OCI-LY3 (cell line): ENCODE measurements around the gene ARVCF.

Source experiments
- H2AFZ ChIP-seq: fragments of 200-600, 300-600 bp; shearing (Covaris generic); 2 replicates; pipeline ENCODE4 v1.6.0; 2014; ENCODE audit warnings: antibody characterized with exemption, low read depth, low read length
- H3K27ac ChIP-seq: fragments of 200-600, 300-600 bp; sonication (generic); 2 replicates; pipeline ENCODE4 v1.5.1; 2014; ENCODE audit warnings: mild to moderate bottlenecking, low read length, moderate library complexity, mixed read lengths
- H3K27me3 ChIP-seq: fragments of 200-600, 300-600 bp; sonication (generic); 2 replicates; pipeline ENCODE4 v1.6.1; 2014; ENCODE audit warnings: low read depth, low read length, mixed read lengths
- H3K36me3 ChIP-seq: fragments of 200-600, 300-600 bp; sonication (generic); replicated peaks from 2 replicates; pipeline ENCODE3; 2014; ENCODE audit warnings: low read depth, low read length, mixed read lengths
- H3K4me1 ChIP-seq: fragments of 300-600, 200-600 bp; sonication (generic); 2 replicates; pipeline ENCODE4 v1.6.1; 2014; ENCODE audit warnings: low read length, mixed read lengths
- H3K4me2 ChIP-seq: fragments of 200-600, 300-600 bp; sonication (generic); 2 replicates; pipeline ENCODE4 v1.6.1; 2014; ENCODE audit warnings: low read length, mixed read lengths
- H3K4me3 ChIP-seq: fragments of 300-600, 200-600 bp; sonication (generic); 2 replicates; pipeline ENCODE4 v1.5.1; 2014; ENCODE audit warnings: antibody characterized with exemption, mild to moderate bottlenecking, low read length, moderate library complexity
- H3K79me2 ChIP-seq: fragments of 300-600, 200-600 bp; shearing (Covaris generic); 2 replicates; pipeline ENCODE4 v1.6.1; 2014; ENCODE audit warnings: mild to moderate bottlenecking, low read length, mixed read lengths
- H3K9ac ChIP-seq: fragments of 300-600, 200-600 bp; shearing (Covaris generic); 2 replicates; pipeline ENCODE4 v1.6.0; 2014; ENCODE audit warnings: mild to moderate bottlenecking, low read length, moderate library complexity
- H3K9me3 ChIP-seq: fragments of 200-600, 300-600 bp; shearing (Covaris generic); 2 replicates; pipeline ENCODE4 v1.6.1; 2014; ENCODE audit warnings: low read length, mixed read lengths; ENCODE audit not compliant: insufficient read depth
- H4K20me1 ChIP-seq: fragments of 200-600, 300-600 bp; sonication (generic); 2 replicates; pipeline ENCODE4 v1.6.1; 2016; ENCODE audit warnings: low read length, mixed read lengths; ENCODE audit not compliant: insufficient read depth
- CTCF ChIP-seq: fragments of 200-600, 300-600 bp; sonication (generic); IDR thresholded peaks from 2 replicates; pipeline ENCODE4 v1.5.1; 2014; ENCODE audit warnings: antibody characterized with exemption, low read length, low read depth
- EZH2phosphoT487 ChIP-seq: fragments of 200-600 bp; shearing (Covaris generic); IDR thresholded peaks from 2 replicates; pipeline ENCODE4 v1.6.1; 2018; ENCODE audit warnings: antibody characterized with exemption, mixed run types, low read depth

ARVCF gene

GRCh38 chr22:19961201-19961580 is 55.4 kb downstream of the ARVCF start:
- Histone ChIP-seq H3K27ac (no peak overlapping the region), H3K9me3 (no peaks in the 10 kb centered on the region), H3K4me2 (no peak overlapping the region), H2AFZ (no peak overlapping the region), H3K79me2 (no peaks in the 10 kb centered on the region), H3K27me3 (no peaks in the 10 kb centered on the region), H3K4me3 (no peak overlapping the region), H3K9ac (no peak overlapping the region), H3K4me1 (peaks cover 3% of the 10 kb centered on the region), H4K20me1 (peaks cover 11% of the 10 kb centered on the region; the same call in 1 of the 2 replicates), H3K36me3 (no peaks in the 10 kb centered on the region)
- TF ChIP-seq CTCF (no peak), EZH2phosphoT487 (no peak)

GRCh38 chr22:19960491-19961200 is 56.0 kb downstream of the ARVCF start:
- Histone ChIP-seq H3K27ac (no peak overlapping the region), H3K27me3 (no peaks in the 10 kb centered on the region), H3K9me3 (no peaks in the 10 kb centered on the region), H3K4me2 (no peak overlapping the region), H3K4me3 (no peak overlapping the region), H2AFZ (no peak overlapping the region), H3K4me1 (peaks cover 3% of the 10 kb centered on the region), H4K20me1 (peaks cover 11% of the 10 kb centered on the region; the same call in 1 of the 2 replicates), H3K79me2 (no peaks in the 10 kb centered on the region), H3K9ac (no peak overlapping the region), H3K36me3 (no peaks in the 10 kb centered on the region)
- TF ChIP-seq CTCF (no peak), EZH2phosphoT487 (no peak)

- TF ChIP-seq CTCF (no peak), EZH2phosphoT487 (no peak)
- Histone ChIP-seq H3K4me2 (no peak overlapping the region), H3K79me2 (no peaks in the 10 kb centered on the region), H3K4me3 (no peak overlapping the region), H3K9me3 (no peaks in the 10 kb centered on the region), H4K20me1 (peaks cover 11% of the 10 kb centered on the region; the same call in 1 of the 2 replicates), H3K36me3 (no peaks in the 10 kb centered on the region), H3K4me1 (peaks cover 3% of the 10 kb centered on the region), H3K9ac (no peak overlapping the region), H2AFZ (no peak overlapping the region), H3K27me3 (no peaks in the 10 kb centered on the region), H3K27ac (no peak overlapping the region)
Observed at GRCh38 chr22:19959587-19960490, 56.8 kb downstream of the ARVCF start.

DNA sequence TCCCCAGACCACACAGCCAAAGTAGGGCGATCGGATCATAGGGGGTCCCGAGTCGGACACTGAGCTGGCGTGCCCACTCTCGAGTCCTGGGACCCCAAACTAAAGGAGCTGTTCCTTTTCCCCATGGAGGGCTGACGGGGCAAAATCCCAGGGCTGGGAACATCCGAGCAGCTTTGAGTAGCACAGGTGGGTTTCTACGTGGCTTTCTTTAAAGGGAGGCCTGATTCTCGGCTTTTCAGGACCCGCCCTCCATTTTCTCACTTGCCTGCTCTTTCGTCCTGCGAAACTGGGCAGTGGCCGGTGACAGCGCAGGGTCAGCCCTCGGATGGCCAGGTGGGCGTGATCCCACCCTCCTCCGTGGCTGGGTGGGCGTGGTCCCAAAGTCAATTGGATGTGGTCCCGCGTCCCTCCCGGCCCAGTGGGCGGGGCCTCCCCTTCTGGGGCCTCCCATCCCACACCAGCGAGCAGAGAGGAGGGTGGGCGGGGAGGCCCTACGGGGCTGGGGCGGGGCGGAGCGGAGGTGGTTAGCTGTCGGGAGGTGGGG is 57.5 kb downstream of the ARVCF start:
- Histone ChIP-seq H3K36me3 (no peaks in the 10 kb centered on the region), H3K79me2 (no peaks in the 10 kb centered on the region), H3K4me3 (no peak overlapping the region), H3K9me3 (no peaks in the 10 kb centered on the region), H4K20me1 (peaks cover 14% of the 10 kb centered on the region), H3K27ac (no peak overlapping the region), H3K9ac (no peak overlapping the region), H3K4me2 (no peak overlapping the region), H2AFZ (no peak overlapping the region), H3K27me3 (no peaks in the 10 kb centered on the region), H3K4me1 (peaks cover 3% of the 10 kb centered on the region)
- TF ChIP-seq EZH2phosphoT487 = no peak
- no peak for TF ChIP-seq CTCF
